ENCODE results near the gene ZNF239. TPM values are rescaled to one million over a fixed set of nuclear protein-coding genes. Genes with fewer than 3 reads are reported as not detected.

ZNF239 gene
- total RNA-seq, 1 donor from 2014 or later = 16.9 TPM

DNA sequence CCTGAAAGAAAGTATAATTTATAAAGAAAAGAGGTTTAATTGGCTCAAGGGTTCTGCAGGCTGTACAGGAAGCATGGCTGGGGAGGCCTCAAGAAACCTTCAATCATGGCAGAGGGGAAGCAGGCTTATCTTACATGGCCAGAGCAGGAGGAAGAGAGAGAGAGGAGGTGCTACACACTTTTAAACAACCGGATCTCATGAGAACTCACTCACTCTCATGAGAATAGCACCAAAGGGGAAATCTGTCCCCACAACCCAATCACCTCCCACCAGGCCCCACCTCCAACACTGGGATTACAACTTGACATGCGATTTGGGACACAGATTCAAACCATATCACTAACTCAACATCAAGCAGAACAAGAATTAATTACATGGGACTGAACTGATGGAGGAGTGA is 24.9 kb upstream of the ZNF239 start:
- Histone ChIP-seq H3K4me3 (no peak overlapping the region), H3K9ac (no peak overlapping the region), H3K27me3 (peaks cover 7% of the 10 kb centered on the region), H3K27ac (no peak overlapping the region), H4K20me1 (ENCODE audit: low read depth) (no peaks in the 10 kb centered on the region), H3K9me3 (ENCODE audit: low read depth) (no peaks in the 10 kb centered on the region), H3F3A (ENCODE audit: low read depth) (no peaks in the 10 kb centered on the region), H3K4me2 (no peak overlapping the region), H3K36me3 (no peaks in the 10 kb centered on the region), H2AFZ (replicated peaks) (no peak overlapping the region), H3K4me1 (no peaks in the 10 kb centered on the region), H3K79me2 (ENCODE audit: low read depth) (no peaks in the 10 kb centered on the region)
- DNase-seq (ENCODE audit: low spot score) = no peak
- no peak overlapping the region for H3K27ac Mint-ChIP-seq
- H3K4me3 Mint-ChIP-seq = no peak overlapping the region
- peaks cover 8% of the 10 kb centered on the region for H3K27me3 Mint-ChIP-seq (ENCODE audit: insufficient read depth, low read depth)
- H3K36me3 Mint-ChIP-seq = no peaks in the 10 kb centered on the region
- no peak for TF ChIP-seq EZH2 (IDR thresholded peaks at IDR 0.05)
- TF ChIP-seq EZH2phosphoT487 (IDR thresholded peaks at IDR 0.05) = no peak
- peaks cover 9% of the 10 kb centered on the region for H3K4me1 Mint-ChIP-seq
- H3K9me3 Mint-ChIP-seq = peaks cover 4% of the 10 kb centered on the region

DNA sequence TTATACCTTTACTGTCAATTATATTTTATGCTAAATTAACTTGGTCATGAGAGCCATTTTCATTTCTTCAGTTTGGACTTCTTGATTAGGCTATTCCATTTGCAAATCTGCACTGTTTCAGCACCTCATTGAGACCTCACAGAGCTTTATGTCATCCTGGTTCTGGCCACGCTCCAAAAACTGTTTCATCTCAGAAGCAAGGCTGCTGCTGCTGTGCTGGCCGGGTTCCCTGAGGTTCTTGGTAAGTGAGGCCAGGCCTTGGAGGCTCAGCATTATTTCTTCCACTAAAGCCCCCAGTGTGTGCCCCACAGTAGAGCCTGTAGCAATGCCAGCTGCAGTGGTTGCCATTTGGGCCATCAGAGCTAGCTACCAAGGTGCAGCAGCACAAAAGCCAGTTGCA is 24.0 kb upstream of the ZNF239 start:
- Histone ChIP-seq H4K20me1 (ENCODE audit: low read depth) (no peaks in the 10 kb centered on the region), H3K9me3 (ENCODE audit: low read depth) (no peaks in the 10 kb centered on the region), H3K4me3 (no peak overlapping the region), H3K4me2 (no peak overlapping the region), H3K36me3 (no peaks in the 10 kb centered on the region), H3K27ac (no peak overlapping the region), H3K4me1 (no peaks in the 10 kb centered on the region), H3K9ac (no peak overlapping the region), H3F3A (ENCODE audit: low read depth) (no peaks in the 10 kb centered on the region), H2AFZ (replicated peaks) (no peak overlapping the region), H3K79me2 (ENCODE audit: low read depth) (no peaks in the 10 kb centered on the region), H3K27me3 (peaks cover 5% of the 10 kb centered on the region)
- H3K27ac Mint-ChIP-seq = no peak overlapping the region
- TF ChIP-seq, protein P1, sequence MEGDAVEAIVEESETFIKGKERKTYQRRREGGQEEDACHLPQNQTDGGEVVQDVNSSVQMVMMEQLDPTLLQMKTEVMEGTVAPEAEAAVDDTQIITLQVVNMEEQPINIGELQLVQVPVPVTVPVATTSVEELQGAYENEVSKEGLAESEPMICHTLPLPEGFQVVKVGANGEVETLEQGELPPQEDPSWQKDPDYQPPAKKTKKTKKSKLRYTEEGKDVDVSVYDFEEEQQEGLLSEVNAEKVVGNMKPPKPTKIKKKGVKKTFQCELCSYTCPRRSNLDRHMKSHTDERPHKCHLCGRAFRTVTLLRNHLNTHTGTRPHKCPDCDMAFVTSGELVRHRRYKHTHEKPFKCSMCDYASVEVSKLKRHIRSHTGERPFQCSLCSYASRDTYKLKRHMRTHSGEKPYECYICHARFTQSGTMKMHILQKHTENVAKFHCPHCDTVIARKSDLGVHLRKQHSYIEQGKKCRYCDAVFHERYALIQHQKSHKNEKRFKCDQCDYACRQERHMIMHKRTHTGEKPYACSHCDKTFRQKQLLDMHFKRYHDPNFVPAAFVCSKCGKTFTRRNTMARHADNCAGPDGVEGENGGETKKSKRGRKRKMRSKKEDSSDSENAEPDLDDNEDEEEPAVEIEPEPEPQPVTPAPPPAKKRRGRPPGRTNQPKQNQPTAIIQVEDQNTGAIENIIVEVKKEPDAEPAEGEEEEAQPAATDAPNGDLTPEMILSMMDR (IDR thresholded peaks at IDR 0.05) = no peak
- TF ChIP-seq EZH2phosphoT487 (IDR thresholded peaks at IDR 0.05) (no peak), EZH2 (IDR thresholded peaks at IDR 0.05) (no peak)
- no peaks in the 10 kb centered on the region for H3K36me3 Mint-ChIP-seq
- no peak overlapping the region for H3K4me3 Mint-ChIP-seq
- no peak for DNase-seq (ENCODE audit: low spot score)
- H3K4me1 Mint-ChIP-seq = peaks cover 9% of the 10 kb centered on the region
- peaks cover 5% of the 10 kb centered on the region for H3K27me3 Mint-ChIP-seq (ENCODE audit: insufficient read depth, low read depth)
- peaks cover 6% of the 10 kb centered on the region for H3K9me3 Mint-ChIP-seq

DNA sequence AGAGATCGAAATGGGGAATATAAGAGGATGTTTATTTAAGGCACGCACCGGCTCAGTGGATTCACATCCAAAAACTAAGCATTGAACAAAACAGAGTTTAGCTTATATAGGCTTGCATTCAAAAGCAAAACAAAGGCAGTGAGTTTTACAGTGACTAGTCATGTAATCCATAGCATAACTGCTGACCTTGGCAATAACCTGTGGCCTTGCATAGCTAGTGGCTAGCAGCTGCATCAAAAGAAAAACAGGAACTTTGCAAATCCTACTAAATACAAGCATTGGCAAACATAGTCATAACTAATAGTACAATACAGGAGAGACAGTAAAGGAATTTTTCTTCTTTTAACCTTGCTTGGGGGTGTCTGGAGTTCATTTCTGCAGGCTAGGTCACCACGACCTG is 22.1 kb upstream of the ZNF239 start:
- H3K36me3 ChIP-seq = no peaks in the 10 kb centered on the region
- H3K27me3 Mint-ChIP-seq (ENCODE audit: insufficient read depth, low read depth) = peaks cover 4% of the 10 kb centered on the region
- no peaks in the 10 kb centered on the region for H3F3A ChIP-seq (ENCODE audit: low read depth)
- peaks cover 11% of the 10 kb centered on the region for H3K9me3 Mint-ChIP-seq
- TF ChIP-seq EZH2phosphoT487 (IDR thresholded peaks at IDR 0.05) = no peak
- TF ChIP-seq, protein P1 (IDR thresholded peaks at IDR 0.05) = no peak
- H3K27ac Mint-ChIP-seq = no peak overlapping the region
- no peak overlapping the region for H3K9ac ChIP-seq
- H3K27ac ChIP-seq = no peak overlapping the region
- H3K36me3 Mint-ChIP-seq = no peaks in the 10 kb centered on the region
- no peaks in the 10 kb centered on the region for H3K79me2 ChIP-seq (ENCODE audit: low read depth)
- no peaks in the 10 kb centered on the region for H3K4me1 ChIP-seq
- H3K4me1 Mint-ChIP-seq = peaks cover 9% of the 10 kb centered on the region
- H3K4me3 ChIP-seq = no peak overlapping the region
- no peak for DNase-seq (ENCODE audit: low spot score)
- H3K4me3 Mint-ChIP-seq = no peak overlapping the region
- no peak overlapping the region for H2AFZ ChIP-seq (replicated peaks)
- H3K4me2 ChIP-seq = no peak overlapping the region
- H4K20me1 ChIP-seq (ENCODE audit: low read depth) = no peaks in the 10 kb centered on the region
- no peaks in the 10 kb centered on the region for H3K27me3 ChIP-seq
- no peaks in the 10 kb centered on the region for H3K9me3 ChIP-seq (ENCODE audit: low read depth)

DNA sequence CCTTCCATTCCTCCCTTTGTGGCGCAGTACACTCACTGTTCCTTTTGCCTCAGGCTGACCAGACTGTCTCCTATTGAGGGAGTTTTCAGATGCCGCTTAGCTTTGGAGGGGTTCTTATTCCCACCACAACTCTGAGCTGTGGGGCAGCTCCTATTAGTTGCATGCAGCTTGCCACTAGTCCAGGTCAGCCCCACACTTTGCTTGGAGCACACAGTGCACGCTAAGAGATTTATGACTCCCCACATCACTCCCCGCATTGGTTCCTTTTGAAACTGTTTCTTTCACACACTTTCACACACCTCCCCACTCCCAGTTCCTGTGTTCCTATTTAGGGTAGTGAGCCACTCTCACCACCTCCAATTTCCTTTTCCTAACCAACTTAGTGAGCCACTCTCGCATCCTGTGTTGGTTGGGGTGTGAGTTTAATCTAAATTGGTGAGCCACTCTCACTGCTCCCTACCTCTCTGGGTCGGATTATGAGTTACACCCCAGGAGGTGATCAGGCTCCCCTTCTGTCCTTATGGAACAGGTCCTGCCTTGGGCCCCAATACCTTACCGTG is 21.4 kb upstream of the ZNF239 start:
- H3K9ac ChIP-seq = no peak overlapping the region

More for the DNA sequence above, 21.4 kb upstream of the ZNF239 start:
- H3K27ac ChIP-seq = no peak overlapping the region
- TF ChIP-seq EZH2 (IDR thresholded peaks at IDR 0.05) = no peak
- no peak for TF ChIP-seq EZH2phosphoT487 (IDR thresholded peaks at IDR 0.05)
- TF ChIP-seq, protein P1 (IDR thresholded peaks at IDR 0.05) = no peak
- H3K27me3 ChIP-seq = no peaks in the 10 kb centered on the region
- H4K20me1 ChIP-seq (ENCODE audit: low read depth) = no peaks in the 10 kb centered on the region
- no peak for DNase-seq (ENCODE audit: low spot score)
- H3K27me3 Mint-ChIP-seq (ENCODE audit: insufficient read depth, low read depth) = peaks cover 4% of the 10 kb centered on the region
- H2AFZ ChIP-seq (replicated peaks) = no peak overlapping the region
- H3K36me3 Mint-ChIP-seq = no peaks in the 10 kb centered on the region
- H3K4me3 Mint-ChIP-seq = no peak overlapping the region
- peaks cover 11% of the 10 kb centered on the region for H3K9me3 Mint-ChIP-seq
- no peaks in the 10 kb centered on the region for H3K36me3 ChIP-seq
- H3F3A ChIP-seq (ENCODE audit: low read depth) = no peaks in the 10 kb centered on the region
- peaks cover 9% of the 10 kb centered on the region for H3K4me1 Mint-ChIP-seq
- no peaks in the 10 kb centered on the region for H3K9me3 ChIP-seq (ENCODE audit: low read depth)
- H3K4me3 ChIP-seq = no peak overlapping the region
- H3K27ac Mint-ChIP-seq = no peak overlapping the region
- no peak overlapping the region for H3K4me2 ChIP-seq
- H3K79me2 ChIP-seq (ENCODE audit: low read depth) = no peaks in the 10 kb centered on the region
- H3K4me1 ChIP-seq = no peaks in the 10 kb centered on the region

All from neural progenitor cell (in vitro differentiated cells).